Sigmoid colon (tissue), 7 donors: ENCODE data around the gene GAL. TPM values are rescaled to one million over a fixed set of nuclear protein-coding genes. Genes with fewer than 3 reads are reported as not detected.

Source experiments
- DNase-seq: peaks from one replicate; pipeline ENCODE4 v3.0.0-alpha.2; 2019
- H3K27ac ChIP-seq, 4 donors: fragments of 200-600 bp; sonication (generic); one replicate each; pipeline ENCODE4 v1.5.1; 2016 to 2019; ENCODE audit warnings: mild to moderate bottlenecking in 1 of 4
- H3K27me3 ChIP-seq, 3 donors: fragments of 200-600 bp; sonication (generic); one replicate each; pipeline ENCODE4 v1.5.1; 2019; ENCODE audit warnings: mild to moderate bottlenecking in 1 of 3
- H3K36me3 ChIP-seq, 4 donors: fragments of 200-600 bp; sonication (generic); one replicate each; pipeline ENCODE4 v1.5.1; 2016 to 2019
- H3K4me1 ChIP-seq, 4 donors: fragments of 200-600 bp; sonication (generic); one replicate each; pipeline ENCODE4 v1.5.1; 2017 to 2019
- H3K4me3 ChIP-seq, 4 donors: fragments of 200-600 bp; sonication (generic); one replicate each; pipeline ENCODE4 v1.5.1; 2017 to 2019; ENCODE audit warnings: mild to moderate bottlenecking in 2 of 4, moderate library complexity in 1 of 4
- H3K9me3 ChIP-seq, 4 donors: fragments of 200-600 bp in 3 of 4; sonication (generic) in 3 of 4; one replicate each; pipeline versions ENCODE4 v1.5.1 to v1.6.1; 2013 to 2019
- CTCF ChIP-seq, 4 experiments: fragments of 450-650 bp in 3 of 4; fragments of 200-600 bp in 1 of 4; IDR thresholded peaks; one replicate each; pipeline ENCODE4 v1.5.1; 2016 to 2019; ENCODE audit warnings: antibody characterized with exemption in 4 of 4, mild to moderate bottlenecking in 3 of 4, moderate library complexity in 2 of 4
- EP300 ChIP-seq, 4 donors: sonication (generic); formaldehyde crosslinking; IDR thresholded peaks; one replicate each; pipeline ENCODE4 v1.6.1; 2017; ENCODE audit warnings: antibody characterized with exemption in 4 of 4
- POLR2A ChIP-seq, 2 donors: fragments of 450-650 bp; IDR thresholded peaks; one replicate each; pipeline ENCODE4 v1.6.1; 2016; ENCODE audit warnings: antibody characterized with exemption in 2 of 2, mild to moderate bottlenecking in 2 of 2, moderate library complexity in 2 of 2
- POLR2AphosphoS5 ChIP-seq, 4 donors: sonication (generic); formaldehyde crosslinking; IDR thresholded peaks; one replicate each; pipeline ENCODE4 v1.6.1; 2017; ENCODE audit warnings: antibody characterized with exemption in 4 of 4
- WGBS, 2 donors: extraction: QIAGEN DNeasy Blood & Tissue Kit; methylation state at CpG; one replicate each; pipeline ENCODE4 v1.1.7; 2013; 5-methylcytosine and 5-hydroxymethylcytosine counted together
- intact Hi-C: fragments of 100-400 bp; cut with DNase I; formaldehyde crosslinking; loops from one replicate; pipeline ENCODE4 v1.15.1; 2023
- polyA plus RNA-seq, 3 donors: library from polyadenylated mRNA; stranded (reverse); fragments of 200-250 nt; gene quantifications; one replicate each; pipeline ENCODE4 v1.2.3, GENCODE V29; 2013
- total RNA-seq, 4 donors: library from RNA; depleted of rRNA; stranded (reverse); fragments of >200 nt; gene quantifications; one replicate each; pipeline ENCODE4 v1.1.0, GENCODE V29; 2016
- donor health status: healthy with polysubstance abuse.
- donor health status: Bipolar disorder and iron deficiency.
- donor health status: healthy.

GAL gene
- total and polyA plus RNA-seq, 7 donors = 4.1 to 12.9 (median 11.8) TPM; not detected in 2

- WGBS, 2 donors = 94 to 95% methylated on average over 16 of the region's 16 CpGs
- Histone ChIP-seq H3K9me3 (peaks cover 0 to 3% (median 0%) of the 10 kb centered on the region in 4 donors), H3K27ac (no peak overlapping the region), H3K36me3 (no peaks in the 10 kb centered on the region), H3K4me3 (no peak overlapping the region), H3K27me3 (peaks cover 0 to 3% (median 0%) of the 10 kb centered on the region in 3 donors), H3K4me1 (peaks cover 0 to 7% (median 3%) of the 10 kb centered on the region in 4 donors)
- no peak for DNase-seq
- intact Hi-C loops = no loop called here
- TF ChIP-seq EP300 (IDR thresholded peaks at IDR 0.05) (no peak), POLR2A (IDR thresholded peaks at IDR 0.05) (no peak), CTCF (IDR thresholded peaks at IDR 0.05) (no peak), POLR2AphosphoS5 (IDR thresholded peaks at IDR 0.05) (no peak)
Observed at GRCh38 chr11:68674461-68674860, 9.9 kb upstream of the GAL start.

- peaks cover 0 to 3% (median 0%) of the 10 kb centered on the region in 3 donors for H3K27me3 ChIP-seq
- peaks cover 0 to 3% (median 0%) of the 10 kb centered on the region in 4 donors for H3K9me3 ChIP-seq
- DNase-seq = peak; percentile 63
- H3K4me1 ChIP-seq = peaks cover 0 to 7% (median 3%) of the 10 kb centered on the region in 4 donors
- 13 to 29% methylated on average over 6 of the region's 6 CpGs for WGBS, 2 donors
- H3K4me3 ChIP-seq = no peak overlapping the region
- TF ChIP-seq POLR2AphosphoS5 (IDR thresholded peaks at IDR 0.05) (peak in 1 of 4 donors; percentile 22), CTCF (IDR thresholded peaks at IDR 0.05) (no peak)
- H3K27ac ChIP-seq = no peak overlapping the region
- intact Hi-C loops = no loop called here
- no peaks in the 10 kb centered on the region for H3K36me3 ChIP-seq
Observed at GRCh38 chr11:68677432-68677831, 6.9 kb upstream of the GAL start.

- intact Hi-C loops = no loop called here
- Histone ChIP-seq H3K27me3 (peaks cover 0 to 5% (median 0%) of the 10 kb centered on the region in 3 donors), H3K9me3 (peaks cover 0 to 3% (median 0%) of the 10 kb centered on the region in 4 donors), H3K4me3 (no peak overlapping the region), H3K4me1 (peaks cover 0 to 7% (median 3%) of the 10 kb centered on the region in 4 donors), H3K36me3 (no peaks in the 10 kb centered on the region), H3K27ac (no peak overlapping the region)
- DNase-seq = peak; percentile 55
- 85 to 86% methylated on average over 15 of the region's 15 CpGs for WGBS, 2 donors
- TF ChIP-seq POLR2AphosphoS5 (IDR thresholded peaks at IDR 0.05) (no peak), EP300 (IDR thresholded peaks at IDR 0.05) (no peak), POLR2A (IDR thresholded peaks at IDR 0.05) (no peak), CTCF (IDR thresholded peaks at IDR 0.05) (no peak)
Observed at GRCh38 chr11:68678031-68678441, 6.3 kb upstream of the GAL start.

- intact Hi-C loops = no loop called here
- H3K4me3 ChIP-seq = no peak overlapping the region
- 83 to 91% methylated on average over 17 of the region's 17 CpGs for WGBS, 2 donors
- H3K9me3 ChIP-seq = no peaks in the 10 kb centered on the region
- peaks cover 24 to 32% (median 26%) of the 10 kb centered on the region in 3 donors for H3K27me3 ChIP-seq
- H3K4me1 ChIP-seq = peaks cover 0 to 20% (median 16%) of the 10 kb centered on the region in 4 donors
- H3K36me3 ChIP-seq = no peaks in the 10 kb centered on the region
- DNase-seq = peak; percentile 52
- TF ChIP-seq POLR2AphosphoS5 (IDR thresholded peaks at IDR 0.05) (no peak), POLR2A (IDR thresholded peaks at IDR 0.05) (no peak), CTCF (IDR thresholded peaks at IDR 0.05) (no peak)
- H3K27ac ChIP-seq = no peak overlapping the region
Observed at GRCh38 chr11:68680541-68681231, 3.7 kb upstream of the GAL start.
